NCI-H1694 (cell line): ENCODE measurements around the gene PHAF1.
"Not testable (repeated sequence)": the region's sequence is repeated elsewhere in the genome, so short reads cannot be mapped to it uniquely, and the experiment has no call there.

Source experiments
- DNase-seq: peaks from one replicate; lab custom pipeline; 2025; lab: John Stamatoyannopoulos, UW

PHAF1 gene

GRCh38 chr16:67104845-67105244 lies 4.9 kb upstream of the PHAF1 start:
- no peak for DNase-seq

DNA sequence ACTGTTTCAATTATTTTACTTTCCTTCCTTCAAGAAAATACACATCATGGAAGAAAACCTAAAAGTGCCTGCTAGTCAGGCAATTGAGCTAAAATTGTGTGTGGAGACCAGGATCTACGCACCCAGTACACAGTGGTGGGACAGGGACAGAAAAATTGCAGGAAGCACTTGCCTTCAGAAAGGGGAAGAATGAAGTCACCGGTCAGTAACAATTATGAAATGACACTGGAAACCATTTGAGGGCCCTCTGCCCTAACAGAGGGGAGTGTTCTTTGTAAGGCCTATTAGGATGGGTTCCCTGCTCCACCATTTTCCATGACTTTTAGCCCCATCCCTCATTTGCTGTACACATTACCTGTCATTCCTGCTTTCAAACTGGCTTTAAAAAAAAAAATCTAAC lies 4.5 kb upstream of the PHAF1 start:
- DNase-seq: no peak

- no peak for DNase-seq
Observed at GRCh38 chr16:67105881-67106280, 3.9 kb upstream of the PHAF1 start.

GRCh38 chr16:67108489-67108888 lies 1.3 kb upstream of the PHAF1 start:
- no peak for DNase-seq

DNA sequence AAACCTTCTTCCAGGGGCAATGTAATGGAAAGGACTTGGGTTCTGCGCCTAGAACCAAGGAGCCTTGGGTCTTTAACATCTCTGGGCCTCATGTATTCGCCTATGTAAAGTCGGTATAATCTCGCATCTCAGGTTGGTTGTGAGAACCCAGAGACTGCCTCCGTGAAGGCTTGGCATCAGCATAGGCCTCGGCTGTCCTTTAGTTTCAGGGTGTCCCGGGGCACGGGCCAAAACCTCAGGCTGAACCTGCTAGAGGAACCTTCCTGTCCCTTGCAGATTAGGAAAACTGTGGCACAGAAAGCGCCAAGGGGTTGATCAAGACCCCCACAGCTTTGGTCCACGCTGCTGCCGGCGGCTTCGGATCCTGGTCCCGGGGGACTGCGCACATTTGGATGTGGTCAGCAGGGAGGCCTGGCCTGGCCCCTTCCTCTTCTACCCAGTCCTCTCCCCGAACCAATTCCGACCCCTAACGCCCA lies 772 bp upstream of the PHAF1 start:
- DNase-seq: no peak

- DNase-seq: no peak
Observed at GRCh38 chr16:67111951-67112444, 2.3 kb downstream of the PHAF1 start.

DNA sequence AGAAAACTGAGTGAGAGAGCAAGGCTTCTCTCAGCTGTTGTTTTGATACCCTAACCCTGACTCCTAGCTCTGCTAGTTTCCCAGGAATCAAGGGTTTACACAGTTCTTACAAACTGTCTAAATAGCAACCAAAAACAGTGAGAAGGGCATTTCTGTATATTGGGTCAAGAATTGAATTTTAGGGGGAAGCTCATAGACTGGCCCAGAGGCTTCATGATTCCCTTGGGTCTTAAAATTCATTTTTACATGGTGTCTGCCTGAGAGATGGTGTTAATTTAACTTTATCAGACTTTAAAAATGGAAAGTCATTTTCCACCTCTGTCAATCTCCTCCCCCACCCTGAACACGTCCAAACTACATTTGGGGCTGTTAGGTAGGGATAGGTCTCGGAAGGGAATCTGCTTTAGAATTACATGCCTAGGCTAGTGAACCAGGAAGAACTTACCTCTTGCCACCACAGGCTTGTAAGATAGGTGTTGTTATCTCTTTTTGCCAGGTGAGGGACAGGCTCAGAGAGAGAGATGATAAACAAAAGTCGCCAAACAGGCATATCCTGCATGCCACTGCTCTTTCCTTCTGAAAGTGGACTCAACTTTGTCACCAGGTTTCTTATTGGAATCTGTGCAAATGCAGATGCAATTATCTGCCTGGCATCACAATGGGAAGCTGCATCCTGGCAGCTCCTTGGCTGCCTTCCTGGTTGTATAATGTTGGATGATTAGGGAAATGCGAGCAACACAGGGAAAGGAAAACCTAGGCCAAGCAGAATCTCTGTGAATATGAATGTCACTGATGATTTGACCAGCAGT lies 3.1 kb downstream of the PHAF1 start:
- no peak for DNase-seq

GRCh38 chr16:67114793-67115192 lies 5.1 kb downstream of the PHAF1 start:
- no peak for DNase-seq

DNA sequence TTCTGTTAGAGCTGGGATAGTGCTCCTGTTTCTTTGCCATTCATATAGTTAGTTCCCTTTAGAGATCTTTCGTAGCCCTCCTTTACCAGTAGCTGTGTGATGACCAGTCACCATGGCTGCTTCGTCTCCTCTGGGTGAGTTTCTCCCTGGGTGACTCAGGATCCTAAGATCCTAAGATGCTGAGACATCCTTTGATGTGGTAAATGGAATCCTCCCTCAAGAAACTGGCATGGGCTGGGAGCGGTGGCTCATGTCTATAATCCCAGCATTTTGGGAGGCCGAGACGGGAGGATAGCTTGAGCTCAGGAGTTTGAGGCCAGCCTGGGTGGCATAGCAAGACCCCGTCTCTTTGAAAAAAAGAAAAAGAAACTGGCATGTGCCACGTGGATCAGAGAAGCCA lies 5.9 kb downstream of the PHAF1 start:
- no peak for DNase-seq

GRCh38 chr16:67116388-67117311 lies 6.9 kb downstream of the PHAF1 start:
- no peak for DNase-seq

DNA sequence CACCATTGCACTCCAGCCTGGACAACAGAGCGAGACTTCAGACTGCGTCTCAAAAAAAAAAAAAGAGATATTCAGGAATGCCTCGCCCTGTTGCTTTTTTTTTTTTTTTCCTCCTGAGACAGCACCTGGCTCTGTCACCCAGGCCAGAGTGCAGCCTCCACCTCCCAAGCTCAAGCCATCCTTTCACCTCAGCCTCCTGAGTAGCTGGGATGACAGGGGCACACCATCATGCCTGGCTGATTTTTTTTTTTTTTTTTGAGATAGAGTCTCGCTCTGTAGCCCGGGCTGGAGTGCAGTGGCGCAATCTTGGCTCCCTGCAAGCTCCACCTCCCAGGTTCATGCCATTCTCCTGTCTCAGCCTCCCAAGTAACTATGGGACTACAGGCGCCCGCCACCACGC lies 8.0 kb downstream of the PHAF1 start:
- no peak for DNase-seq

- no peak for DNase-seq
Observed at GRCh38 chr16:67120025-67120424, 10.3 kb downstream of the PHAF1 start.

GRCh38 chr16:67122799-67123198 lies 13.1 kb downstream of the PHAF1 start:
- DNase-seq: not testable (repeated sequence)

GRCh38 chr16:67128417-67128816 lies 18.7 kb downstream of the PHAF1 start:
- DNase-seq: no peak

GRCh38 chr16:67128887-67129286 lies 19.1 kb downstream of the PHAF1 start:
- DNase-seq: no peak

- no peak for DNase-seq
Observed at GRCh38 chr16:67129422-67129821, 19.7 kb downstream of the PHAF1 start.

DNA sequence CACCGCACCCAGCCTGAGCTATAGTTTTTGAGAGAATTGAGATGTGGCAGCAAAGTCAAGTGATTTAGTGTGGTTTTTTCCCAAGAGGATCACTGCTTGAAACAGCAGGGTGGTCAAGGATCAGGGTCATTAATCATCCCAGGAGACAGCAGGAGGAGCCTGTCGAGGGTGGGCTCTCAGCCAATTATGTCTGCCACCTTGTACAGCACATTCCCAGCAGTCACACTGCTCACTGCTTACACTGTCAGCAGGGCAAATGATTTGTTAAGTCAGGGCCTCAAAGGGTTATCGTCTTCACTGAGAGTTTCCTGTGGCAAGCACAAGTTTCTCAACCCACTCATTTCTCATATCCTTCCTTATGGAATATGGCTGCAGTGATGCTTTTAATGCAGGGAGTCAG lies 27.9 kb downstream of the PHAF1 start:
- no peak for DNase-seq

- no peak for DNase-seq
Observed at GRCh38 chr16:67141391-67141790, 31.6 kb downstream of the PHAF1 start.

GRCh38 chr16:67142342-67142741 lies 32.6 kb downstream of the PHAF1 start:
- no peak for DNase-seq

DNA sequence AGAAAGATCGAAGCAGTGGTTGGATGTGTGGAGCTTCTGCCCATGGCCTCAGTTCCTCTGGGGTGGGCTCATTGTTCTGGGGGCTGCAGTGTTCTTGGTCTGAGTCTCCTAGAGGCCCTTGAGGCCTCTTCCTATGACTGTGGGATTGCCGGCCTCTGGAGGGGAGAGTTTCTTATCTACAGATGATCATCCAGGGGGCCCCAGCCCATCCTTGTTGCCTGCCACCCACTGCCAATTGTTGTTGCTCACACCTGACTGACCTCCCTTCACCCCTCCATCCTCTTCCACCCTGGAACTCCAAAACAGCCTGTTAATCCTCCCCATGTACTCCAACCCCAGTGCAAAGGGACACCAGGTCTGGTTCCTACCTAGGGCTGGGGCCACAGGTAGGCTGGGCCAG lies 35.2 kb downstream of the PHAF1 start:
- DNase-seq: no peak

GRCh38 chr16:67145746-67146145 lies 36.0 kb downstream of the PHAF1 start:
- no peak for DNase-seq

DNA sequence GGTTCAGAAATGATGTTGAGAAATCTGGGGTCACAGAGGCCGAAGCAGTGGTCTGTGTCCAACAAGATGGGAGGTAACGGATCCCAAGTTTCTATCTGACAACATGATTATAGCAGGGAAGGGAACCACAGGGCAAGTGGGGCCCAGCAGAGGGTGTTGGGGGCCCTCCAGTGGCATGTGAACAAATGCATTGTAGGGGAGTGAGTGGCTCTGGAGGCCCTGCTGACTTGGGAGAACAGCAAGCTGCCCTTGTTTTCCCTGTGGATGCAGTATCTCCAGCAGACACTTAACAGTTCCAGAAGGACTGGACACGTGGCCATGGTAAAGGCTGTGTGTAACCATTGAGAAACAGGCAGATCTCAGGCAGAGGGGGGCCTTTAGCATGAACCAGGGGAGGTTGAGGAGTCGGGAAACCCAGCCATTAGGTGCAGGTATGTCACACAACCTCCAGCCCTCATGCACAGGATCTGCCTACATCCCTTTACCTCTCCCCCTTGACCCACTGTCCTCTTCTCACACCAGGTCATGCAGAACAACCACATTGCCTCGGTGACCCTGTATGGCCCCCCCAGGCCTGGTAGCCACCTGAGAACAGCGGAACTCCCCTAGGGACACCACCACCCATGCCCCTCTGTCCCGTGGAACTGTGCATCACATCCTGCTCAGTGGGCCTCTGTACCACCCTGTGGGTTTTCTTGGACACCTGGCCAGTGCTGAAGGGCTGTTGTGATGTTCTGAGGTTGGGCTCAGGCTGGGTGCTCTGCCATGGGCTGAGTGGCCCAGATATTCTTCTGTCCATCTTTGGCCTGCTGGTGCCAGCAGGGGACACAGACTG lies 37.0 kb downstream of the PHAF1 start:
- no peak for DNase-seq
